GM21528 (cell line): Measurements from ENCODE around the gene NYAP2.

Experiments
- ATAC-seq: cut with Tn5 transposase; IDR thresholded peaks from one replicate; pipeline ENCODE4 v1.9.1; 2021; ENCODE audit warnings: mild to moderate bottlenecking, moderate library complexity; ENCODE audit not compliant: unreplicated experiment, low FRiP score

NYAP2 gene

DNA sequence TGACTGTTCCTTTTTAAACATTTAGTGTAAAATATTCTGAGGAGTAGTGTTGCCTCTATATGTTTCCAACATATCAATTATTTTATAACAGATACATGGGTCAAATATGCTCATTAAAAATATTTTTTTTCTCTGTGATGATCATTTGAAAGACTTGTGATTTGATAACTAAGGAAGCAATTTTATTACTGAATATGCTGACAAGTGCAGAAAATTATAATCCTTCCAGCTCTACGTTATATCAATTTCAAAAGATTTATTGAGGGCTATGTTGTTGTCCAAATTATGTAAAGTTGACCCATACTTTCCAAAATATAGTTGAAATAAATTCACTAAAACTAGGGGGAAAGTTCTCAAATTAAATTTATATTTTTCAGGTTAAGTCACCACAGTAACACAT lies 290.6 kb downstream of the NYAP2 start:
- no peak for ATAC-seq

DNA sequence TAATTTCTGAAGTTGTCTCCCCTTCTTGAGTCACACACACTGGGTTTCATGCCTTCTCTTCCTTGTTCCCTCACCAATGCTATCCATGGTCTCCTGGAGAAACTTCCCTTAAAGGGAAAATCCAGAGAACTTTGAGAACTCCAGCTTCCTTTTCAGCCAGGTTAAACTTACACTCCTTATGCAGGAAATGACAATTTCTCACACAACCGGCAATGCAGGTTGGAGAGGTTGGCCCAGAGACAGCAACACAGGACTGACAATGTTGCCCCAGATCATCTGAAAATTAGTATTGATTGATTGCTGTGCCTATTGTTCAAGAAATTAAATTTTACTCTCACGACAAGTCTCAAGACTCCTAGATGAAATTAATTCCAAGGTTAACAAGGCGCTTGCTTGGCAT lies 292.2 kb downstream of the NYAP2 start:
- no peak for ATAC-seq

DNA sequence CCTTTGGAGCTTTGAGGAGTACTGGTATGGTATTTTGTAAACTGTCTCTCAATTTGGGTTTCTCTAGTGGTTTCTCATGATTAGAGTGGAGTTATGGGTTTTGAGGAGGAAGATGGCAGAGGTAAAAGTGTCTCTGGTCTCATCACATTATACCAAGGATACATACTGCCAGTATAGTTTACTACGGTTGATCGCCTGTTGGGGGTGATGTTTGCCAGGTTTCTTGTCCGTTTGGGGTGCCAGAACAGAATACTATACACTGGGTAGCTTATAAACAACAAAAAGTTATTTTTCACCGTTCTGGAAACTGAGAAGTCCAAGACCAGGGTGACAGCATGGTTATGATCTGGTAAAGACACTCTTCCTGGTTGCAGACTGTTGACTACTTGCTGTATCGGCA lies 293.7 kb downstream of the NYAP2 start:
- ATAC-seq, result no peak

DNA sequence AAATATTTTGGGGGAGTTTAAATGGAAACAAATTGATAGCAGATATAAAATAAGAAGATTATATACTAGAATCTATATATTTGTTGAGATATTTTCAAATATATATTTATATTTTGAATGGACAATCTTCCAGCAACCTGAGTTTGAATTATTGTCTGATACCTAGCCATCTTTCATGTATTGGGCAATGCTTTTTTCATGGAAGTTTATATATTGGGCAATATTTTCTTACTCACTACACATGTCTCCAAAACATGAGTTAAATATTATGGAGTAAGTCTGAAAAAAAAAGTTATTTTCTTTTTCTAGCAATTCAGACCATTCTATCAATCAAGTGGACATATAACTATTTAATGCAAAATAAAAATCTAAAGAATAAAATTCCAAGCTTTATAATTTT lies 295.2 kb downstream of the NYAP2 start:
- no peak for ATAC-seq

DNA sequence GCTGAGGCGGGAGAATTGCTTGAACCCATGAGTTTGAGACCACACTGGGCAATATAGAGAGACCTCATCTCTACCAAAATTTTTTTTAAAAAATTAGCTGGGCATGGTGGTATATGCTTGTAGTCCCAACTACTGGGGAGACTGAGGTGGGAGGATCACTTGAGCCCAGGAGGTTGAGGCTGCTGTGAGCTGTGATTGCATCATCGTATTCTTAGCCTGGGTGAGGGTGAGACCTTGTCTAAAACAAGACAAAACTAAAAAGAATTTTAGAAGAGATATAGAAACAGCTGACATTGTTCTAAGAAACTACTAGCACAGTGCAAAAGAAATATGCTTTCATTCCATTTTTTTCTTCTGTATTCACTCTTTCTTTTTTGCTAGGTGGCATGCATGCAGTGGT lies 298.4 kb downstream of the NYAP2 start:
- no peak for ATAC-seq
